ENCODE results near the gene NPM1.
"Not testable (repeated sequence)": the region's sequence is repeated elsewhere in the genome, so short reads cannot be mapped to it uniquely, and the experiment has no call there.

NPM1 gene

DNA sequence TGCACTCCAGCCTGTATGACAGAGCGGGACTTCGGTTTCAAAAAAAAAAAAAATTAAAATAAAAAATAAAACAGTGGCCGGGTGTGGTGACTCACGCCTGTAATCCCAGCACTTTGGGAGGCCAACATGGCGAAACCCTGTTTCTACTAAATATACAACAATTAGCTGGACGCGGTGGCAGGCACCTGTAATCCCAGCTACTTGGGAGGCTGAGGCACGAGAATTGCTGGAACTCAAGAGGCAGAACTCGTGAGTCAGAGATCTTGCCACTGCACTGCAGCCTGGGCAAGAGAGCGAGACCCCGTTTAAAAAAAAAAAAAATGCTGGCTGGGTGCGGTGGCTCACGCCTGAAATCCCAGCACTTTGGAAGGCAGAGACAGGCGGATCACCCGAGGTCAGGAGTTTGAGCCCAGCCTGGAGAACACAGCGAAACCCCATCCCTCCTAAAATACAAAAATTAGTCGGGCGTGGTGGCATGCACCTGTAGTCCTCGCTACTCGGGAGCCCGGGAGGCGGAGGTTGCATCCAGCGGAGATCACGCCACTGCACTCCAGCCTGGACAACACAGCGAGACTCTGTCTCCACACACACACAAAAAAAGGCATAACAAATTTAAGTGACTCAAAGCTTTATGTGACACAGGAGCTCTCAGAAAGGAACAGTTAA lies 1.5 kb upstream of the NPM1 start:
- DNase-seq (ENCODE audit: low read depth in 2 of 2), result no peak

DNA sequence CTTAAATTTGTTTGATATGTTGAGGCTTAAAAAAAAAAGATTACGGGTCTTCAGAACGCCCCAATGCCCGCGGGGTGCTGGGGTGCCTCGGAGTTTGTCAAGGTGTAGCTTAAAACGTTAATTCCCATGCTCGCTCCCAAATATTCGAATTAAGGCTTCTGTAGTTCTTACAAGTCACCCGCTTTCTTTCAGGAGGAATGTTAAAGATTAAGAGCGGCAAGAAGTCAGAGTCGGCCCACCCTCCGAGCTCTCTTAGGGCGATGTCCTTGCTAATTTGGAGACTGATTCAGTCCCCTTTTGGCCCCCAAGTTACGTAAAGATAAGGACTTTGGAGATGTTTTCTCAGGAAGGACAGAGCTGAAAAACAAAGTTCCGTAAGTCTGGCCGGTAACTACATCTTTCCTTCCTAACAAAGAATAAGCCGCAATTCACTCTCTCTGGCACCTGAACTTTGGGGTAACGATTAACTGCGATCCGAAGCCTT lies 746 bp upstream of the NPM1 start:
- DNase-seq (ENCODE audit: low read depth in 2 of 2), result no peak

DNA sequence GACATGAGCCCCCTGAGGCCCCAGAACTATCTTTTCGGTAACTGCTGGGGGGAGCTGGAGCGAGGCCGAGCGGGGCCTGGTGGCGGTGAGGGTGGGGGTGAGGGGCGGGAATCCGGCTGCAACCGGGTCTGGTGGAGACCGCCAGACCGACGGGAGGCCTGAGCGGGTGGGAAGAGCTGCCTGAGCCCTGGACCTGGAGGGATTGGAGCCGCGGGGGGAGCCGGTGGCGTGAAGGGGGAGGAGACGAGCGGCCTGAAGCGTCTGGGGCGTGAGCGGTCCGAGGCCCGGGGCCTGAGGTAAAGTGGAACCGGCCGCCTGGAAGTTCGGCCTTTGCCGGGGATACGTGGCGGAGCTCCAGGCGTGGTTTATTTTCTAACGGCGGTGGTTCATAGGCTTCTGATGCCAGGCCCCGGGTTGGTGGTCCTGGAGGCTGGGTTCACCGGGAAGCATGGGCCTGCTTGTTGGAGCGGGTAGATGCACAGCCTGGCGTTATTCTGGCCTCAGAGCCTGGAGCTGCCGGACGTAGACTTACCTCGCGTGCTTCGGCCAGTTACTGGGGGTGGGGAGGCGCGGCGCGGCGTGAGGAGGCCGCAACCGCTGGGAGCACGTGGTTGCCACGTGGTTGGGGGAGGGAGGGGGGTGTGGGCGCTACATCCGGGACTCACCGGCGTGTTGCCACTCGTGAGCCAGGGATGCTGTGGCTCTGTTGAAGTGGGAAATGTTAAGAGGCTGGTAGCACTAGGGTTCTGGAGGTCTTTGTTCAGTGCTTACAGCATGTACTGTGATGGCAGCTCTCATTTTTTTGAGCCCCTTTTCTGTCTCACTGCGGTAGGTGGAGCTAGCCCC lies 544 bp downstream of the NPM1 start:
- peak; percentile 71 for DNase-seq (ENCODE audit: low read depth in 2 of 2)

DNA sequence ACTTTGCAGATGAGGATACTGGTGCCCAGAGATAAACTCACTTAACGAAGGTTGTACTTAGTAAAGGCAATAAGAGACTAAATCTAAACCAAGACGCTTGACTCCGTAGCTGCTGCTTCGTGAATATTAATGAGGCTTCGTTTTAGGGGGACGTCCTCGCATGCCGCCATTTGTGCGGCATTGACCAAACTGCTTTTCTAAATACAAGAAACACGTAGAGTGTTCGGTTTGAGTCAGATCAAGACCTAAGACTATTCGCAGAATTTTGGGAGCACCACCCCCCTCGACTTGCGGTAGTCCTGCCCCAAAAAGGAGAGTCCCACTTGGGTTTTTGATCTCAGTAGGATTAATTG lies 1.1 kb downstream of the NPM1 start:
- DNase-seq (ENCODE audit: low read depth in 2 of 2), result no peak

DNA sequence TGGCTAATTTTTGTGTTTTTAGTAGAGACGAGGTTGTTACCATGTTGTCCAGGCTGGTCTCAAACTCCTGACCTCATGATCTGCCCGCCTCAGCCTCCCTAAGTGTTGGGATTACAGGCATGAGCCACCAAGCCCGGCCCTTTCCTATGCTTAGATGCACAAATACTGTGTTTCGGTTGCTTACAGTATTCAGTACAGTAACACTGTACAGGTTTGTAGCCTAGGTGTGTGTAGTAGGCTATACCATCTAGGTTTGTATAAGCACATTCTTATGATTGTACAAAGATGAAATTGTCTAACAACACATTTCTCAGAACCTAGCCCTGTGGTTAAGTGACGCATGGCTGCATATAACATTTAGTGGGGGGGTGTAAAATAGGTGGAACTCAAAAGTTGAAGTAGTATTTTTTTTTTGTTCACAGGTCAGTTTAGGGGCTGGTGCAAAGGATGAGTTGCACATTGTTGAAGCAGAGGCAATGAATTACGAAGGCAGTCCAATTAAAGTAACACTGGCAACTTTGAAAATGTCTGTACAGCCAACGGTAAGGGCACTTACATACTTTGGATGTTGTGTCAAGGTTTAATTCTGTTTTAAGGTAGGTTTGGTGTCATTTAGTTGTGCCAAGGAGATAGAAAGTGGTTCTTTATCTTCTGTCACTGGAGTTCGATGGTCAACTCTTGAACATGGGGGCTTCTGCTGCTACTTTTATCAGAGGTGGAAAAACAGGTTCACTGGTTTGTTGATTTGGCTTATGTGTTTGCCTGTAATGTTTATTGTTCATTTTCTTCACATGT lies 3.4 kb downstream of the NPM1 start:
- no peak for DNase-seq (ENCODE audit: low read depth in 2 of 2)

DNA sequence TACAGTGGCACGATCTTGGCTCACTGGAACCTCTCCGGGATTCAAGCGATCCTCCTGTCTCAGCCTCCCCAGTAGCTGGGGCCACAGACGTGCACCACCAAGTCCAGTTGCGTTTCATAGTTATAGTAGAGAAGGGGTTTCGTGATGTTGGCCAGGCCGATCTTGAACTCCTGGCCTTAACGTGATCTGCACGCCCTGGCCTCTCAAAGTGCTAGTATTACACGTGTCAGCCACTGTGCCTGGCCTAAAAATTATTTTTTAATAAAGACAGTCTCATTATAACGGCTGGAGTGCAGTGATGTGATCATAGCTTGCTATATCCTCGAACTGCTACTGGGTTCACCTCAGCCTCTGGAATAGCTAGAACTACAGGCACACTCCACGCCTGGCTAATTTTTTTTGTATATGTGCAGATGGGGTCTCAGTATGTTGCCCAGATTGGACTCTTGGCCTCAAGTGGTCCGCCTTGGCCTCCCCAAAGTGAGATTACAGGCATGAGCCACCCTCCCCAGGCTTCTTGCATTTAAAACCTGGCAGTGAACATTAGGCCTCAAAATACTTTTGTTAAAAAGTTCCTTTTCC lies 4.4 kb downstream of the NPM1 start:
- no peak for DNase-seq (ENCODE audit: low read depth in 2 of 2)

DNA sequence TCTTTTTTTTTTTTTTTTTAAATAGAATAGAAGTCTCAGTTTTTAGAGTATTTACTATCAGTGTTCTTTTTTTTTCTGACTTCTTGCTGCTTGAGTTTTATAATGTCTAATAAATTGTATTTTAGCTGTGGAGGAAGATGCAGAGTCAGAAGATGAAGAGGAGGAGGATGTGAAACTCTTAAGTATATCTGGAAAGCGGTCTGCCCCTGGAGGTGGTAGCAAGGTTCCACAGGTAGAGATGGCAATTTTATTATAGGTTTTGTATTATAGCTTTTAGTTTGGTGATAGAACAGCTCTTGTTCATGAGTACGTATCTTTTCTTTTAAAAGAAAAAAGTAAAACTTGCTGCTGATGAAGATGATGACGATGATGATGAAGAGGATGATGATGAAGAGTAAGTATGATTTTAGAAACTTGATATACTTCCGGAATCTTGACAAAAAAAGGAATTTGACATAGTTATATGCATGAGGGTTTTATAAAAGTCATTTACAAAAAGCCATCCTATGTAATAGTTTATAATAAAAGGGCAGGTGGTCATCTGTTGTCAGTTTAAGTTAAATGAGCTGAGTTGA lies 5.0 kb downstream of the NPM1 start:
- DNase-seq (ENCODE audit: low read depth in 2 of 2), result no peak

DNA sequence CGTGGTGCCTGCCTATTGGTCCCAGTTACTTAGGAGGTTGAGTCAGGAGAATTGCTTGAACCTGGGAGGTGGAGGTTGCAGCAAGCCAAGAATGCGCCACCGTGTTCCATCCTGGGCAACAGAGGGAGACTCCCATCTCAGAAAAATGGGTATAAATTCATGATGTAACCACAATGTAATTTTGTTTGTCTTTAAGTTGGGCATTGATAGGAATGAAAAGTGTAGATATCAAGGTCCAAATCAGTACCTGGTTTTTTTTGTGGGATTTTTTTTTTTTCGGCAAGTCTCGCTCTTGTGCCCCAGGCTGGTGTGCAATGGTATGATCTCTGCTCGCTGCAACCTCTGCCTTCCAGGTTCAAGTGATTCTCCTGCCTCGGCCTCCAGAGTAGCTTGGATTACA lies 7.4 kb downstream of the NPM1 start:
- DNase-seq (ENCODE audit: low read depth in 2 of 2), result no peak

DNA sequence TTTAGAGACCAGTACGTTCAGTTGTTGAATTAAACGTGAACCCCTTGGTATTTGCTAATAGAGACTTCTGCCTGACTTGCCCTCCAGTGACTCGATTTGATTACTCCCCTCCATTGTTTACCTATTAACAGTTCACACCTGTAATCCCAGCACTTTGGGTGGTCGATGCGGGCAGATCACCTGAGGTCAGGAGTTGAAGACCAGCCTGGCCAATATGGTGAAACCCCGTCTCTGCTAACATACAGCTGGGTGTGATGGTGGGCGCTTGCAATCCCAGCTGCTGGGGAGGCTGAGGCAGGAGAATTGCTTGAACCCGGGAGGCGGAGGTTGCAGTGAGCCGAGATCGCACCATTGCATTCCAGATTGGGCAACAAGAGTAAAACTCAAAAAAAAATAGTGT lies 8.9 kb downstream of the NPM1 start:
- not testable (repeated sequence) for DNase-seq (ENCODE audit: low read depth in 2 of 2)

DNA sequence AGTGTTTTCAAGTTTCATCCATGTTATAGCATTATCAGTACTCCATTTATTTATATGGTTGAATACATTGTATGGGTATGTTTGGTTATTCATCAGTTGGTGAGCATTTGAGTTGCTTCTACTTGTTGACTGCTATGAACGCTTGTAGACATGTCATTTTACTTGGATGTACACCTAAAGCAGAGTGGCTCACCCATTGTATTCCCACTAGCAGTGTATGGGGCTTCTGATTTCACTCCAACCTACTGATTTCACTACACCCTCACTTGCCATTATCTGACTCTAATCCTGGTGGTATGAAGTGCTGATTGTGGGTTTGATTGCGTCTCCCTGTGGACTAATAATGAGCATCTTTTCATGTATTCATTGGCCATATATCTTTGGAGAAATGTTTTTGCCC lies 9.5 kb downstream of the NPM1 start:
- DNase-seq (ENCODE audit: low read depth in 2 of 2), result no peak

DNA sequence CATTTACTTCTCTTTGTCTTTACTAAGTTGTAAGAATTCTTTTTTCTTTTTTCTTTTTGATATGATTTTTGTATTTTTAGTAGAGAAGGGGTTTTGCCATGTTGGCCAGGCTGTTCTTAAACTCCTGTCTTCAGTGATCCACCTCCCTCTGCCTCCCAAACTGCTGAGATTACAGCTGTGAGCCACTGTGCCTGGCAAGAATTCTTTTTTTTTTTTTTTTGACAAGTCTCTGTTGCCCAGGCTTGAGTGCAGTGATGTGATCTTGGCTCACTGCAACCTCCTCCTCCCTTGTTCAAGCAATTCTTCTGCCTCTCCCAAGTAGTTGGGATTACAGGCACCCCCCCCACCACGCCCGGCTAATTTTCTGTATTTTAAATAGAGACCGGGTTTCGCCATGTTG lies 9.9 kb downstream of the NPM1 start:
- DNase-seq (ENCODE audit: low read depth in 2 of 2), result no peak

DNA sequence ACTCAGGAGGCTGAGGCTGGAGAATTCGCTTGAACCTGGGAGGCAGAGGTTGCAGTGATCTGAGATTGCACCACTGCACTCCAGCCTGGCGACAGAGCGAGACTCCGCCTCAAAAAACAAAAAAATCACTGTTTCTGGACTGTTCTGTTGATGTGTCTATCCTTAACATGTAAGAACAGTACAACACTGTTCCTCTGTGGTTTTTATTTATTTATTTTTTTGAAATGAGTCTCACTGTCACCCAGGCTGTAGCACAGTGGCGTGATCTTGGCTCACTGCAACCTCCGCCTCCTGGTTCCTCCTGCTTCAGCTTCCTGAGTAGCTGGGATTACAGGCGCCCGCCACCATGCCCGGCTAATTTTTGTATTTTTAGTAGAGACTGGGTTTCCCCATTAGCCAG lies 11.0 kb downstream of the NPM1 start:
- DNase-seq (ENCODE audit: low read depth in 2 of 2), result not testable (repeated sequence)

DNA sequence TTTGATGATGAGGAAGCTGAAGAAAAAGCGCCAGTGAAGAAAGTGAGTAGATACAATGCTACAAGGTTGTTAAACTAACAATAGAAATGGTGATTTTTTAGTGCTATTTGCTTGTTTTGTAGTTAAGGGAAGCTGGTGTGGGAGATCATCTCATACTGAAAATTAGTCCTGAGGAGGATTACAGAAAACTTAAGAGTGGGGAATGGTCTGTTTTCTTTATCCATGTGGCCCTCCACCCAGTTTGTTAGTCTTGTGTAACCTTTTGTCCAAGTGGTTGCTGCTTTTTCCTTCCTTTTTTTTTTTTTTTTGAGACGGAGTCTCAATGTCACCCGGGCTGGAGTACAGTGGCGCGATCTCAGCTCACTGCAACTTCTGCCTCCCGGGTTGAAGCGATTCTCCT lies 12.5 kb downstream of the NPM1 start:
- DNase-seq (ENCODE audit: low read depth in 2 of 2), result no peak

DNA sequence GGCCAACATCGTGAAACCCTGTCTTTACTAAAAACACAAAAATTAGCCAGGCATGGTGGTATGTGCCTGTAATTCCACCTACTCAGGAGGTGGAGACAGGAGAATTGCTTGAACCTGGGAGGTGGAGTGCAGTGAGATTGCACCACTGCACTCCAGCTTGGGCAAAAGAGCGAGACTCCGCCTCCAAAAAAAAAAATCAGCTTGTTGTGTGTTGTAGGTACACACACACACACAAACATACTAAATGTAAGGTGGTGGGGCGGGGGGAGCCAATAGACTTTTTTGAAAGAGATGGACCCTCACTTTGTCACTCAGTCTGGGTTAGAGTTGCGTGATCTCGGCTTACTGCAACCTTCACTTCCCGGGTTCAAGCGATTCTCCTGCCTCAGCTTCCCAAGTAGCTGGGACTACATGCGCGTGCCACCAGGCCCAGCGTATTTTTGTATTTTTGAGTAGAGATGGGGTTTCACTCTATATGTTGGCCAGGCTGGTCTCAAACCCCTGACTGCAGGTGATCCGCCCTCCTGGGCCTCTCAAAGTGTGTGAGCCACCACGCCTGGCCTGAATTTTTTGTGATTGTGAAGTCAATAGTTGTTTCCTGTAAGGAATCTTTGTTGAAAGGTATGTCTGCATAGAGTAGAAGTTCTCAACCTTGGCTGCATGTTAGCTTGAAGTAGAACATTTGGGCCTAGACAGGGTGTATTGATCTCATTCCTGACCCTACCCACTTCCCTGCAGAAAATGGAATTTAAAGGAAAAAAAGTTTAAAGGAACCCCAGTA lies 13.7 kb downstream of the NPM1 start:
- no peak for DNase-seq (ENCODE audit: low read depth in 2 of 2)

DNA sequence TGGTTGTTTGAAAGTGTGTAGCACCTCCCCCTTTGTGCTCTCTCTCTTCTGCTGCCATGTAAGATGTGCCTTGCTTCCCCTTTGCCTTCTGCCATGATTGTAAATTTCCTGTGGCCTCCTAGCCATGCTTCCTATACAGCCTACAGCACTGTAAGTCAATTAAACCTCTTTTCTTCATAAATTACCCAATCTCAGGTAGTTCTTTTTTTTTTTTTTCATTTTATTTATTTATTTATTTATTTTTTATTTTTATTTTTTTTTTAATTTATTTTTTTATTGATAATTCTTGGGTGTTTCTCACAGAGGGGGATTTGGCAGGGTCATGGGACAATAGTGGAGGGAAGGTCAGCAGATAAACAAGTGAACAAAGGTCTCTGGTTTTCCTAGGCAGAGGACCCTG lies 15.1 kb downstream of the NPM1 start:
- not testable (repeated sequence) for DNase-seq (ENCODE audit: low read depth in 2 of 2)

DNA sequence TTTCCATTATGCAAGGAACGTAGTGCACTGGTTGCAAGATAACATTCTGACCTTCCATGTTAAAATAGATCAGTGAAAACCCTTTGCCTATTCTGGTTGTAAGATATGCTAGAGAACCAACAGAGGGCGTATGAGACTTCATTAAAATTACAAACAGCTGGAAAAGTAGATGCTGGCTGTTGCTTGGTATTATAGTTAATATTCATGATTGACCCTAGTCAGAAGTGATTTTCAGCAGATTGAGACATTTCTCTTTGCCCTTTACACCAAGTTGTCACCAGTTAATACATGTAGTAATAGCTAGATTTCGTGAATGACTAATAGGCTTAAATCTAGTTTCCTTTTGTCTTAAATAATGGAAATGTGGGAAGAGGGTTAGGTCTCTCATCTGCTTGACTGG lies 18.0 kb downstream of the NPM1 start:
- DNase-seq (ENCODE audit: low read depth in 2 of 2), result no peak

DNA sequence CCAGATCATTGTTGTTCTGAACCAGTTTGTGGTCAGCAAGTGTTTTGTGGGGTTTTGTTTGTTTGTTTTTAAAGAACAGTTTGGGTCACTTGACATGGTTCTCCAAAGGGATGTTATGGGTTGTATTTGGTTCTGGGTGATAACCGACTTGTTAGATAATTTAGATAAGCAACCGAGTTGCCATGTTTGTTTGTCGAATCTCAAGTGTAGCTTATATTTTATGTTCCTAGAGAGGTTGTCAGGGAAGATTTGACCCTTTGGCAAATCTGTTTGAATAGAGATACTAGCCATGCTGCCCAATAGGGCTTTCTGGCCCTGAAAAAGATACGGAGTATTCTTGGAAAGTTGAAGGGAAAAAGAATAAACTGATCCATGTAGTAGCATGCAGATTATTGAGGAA lies 19.6 kb downstream of the NPM1 start:
- no peak for DNase-seq (ENCODE audit: low read depth in 2 of 2)

DNA sequence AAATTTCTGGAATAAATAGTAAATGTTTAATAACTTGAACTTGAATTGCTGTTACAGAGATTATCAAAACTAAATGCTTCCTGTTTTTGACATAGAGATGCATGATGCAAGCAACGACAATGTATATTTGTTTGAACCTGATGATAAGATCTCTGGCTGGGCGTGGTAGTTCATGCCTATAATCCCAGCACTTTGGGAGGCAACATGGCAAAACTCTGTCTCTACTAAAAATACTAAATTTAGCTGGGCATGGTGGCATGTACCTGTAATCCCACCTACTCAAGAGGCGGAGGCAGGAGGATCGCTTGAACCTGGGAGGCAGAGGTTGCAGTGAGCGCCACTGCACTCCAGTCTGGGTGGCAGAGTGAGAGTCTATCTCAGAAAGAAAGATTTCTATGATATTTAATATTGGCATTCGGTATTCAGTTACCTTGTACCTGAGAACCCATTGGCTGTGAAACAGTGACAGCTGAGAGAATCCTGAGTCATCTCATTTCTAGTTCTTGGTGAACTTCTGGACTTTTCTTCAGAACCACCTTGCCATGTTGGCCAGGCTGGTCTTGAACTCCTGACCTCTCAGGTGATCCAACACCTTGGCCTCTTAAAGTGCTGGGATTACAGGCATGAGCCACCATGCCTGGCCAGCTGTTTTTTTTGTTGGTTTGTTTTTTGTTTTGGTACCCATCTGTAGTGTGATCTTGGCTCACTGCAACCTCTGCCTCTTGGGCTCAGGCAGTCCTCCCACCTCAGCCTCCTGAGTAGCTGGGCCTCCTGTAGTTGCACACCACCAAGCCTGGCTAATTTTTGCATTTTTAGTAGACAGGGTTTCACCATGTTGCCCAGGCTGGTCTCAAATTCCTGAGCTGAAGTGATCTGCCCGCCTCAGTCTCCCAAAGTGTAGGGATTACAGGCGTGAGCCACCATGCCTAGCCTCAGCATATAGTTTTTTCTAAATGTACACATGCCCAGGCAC lies 21.8 kb downstream of the NPM1 start:
- DNase-seq (ENCODE audit: low read depth in 2 of 2), result no peak

DNA sequence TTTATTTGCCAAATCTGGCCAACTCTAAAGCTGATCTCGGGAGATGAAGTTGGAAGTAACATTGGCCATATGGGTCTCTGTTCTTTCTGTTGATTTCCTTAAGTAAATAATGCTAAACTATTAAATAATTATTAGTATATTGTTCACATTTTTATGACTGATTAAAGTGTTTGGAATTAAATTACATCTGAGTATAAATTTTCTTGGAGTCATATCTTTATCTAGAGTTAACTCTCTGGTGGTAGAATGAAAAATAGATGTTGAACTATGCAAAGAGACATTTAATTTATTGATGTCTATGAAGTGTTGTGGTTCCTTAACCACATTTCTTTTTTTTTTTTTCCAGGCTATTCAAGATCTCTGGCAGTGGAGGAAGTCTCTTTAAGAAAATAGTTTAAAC lies 22.5 kb downstream of the NPM1 start:
- no peak for DNase-seq (ENCODE audit: low read depth in 2 of 2)

DNA sequence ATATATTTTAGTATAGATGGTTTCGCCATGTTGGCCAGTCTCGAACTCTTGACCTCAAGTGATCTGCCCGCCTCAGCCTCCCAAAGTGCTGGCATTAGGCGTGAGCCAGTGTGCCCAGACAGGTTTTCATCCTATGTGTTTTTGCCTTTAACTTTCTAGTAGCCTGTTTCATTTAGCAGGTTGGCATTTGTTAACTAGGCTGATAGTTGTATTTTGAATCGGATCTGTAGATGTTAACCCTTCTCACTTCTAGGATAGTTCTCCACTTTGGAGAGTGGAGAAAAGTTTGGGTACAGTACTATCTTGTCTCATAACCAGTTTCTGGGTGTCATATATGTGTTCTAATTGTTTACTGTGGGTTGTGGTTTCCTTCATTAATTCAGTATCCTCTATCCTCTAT lies 24.5 kb downstream of the NPM1 start:
- DNase-seq (ENCODE audit: low read depth in 2 of 2), result no peak

All from stimulated activated CD8-positive, alpha-beta memory T cell treated with anti-CD3 and anti-CD28 coated beads, Interleukin-15, amount 100 ng/mL, for 4 hours (primary cell).